GM23338 (cell line): ENCODE data around the gene TRIM71. TPM values are rescaled to one million over a fixed set of nuclear protein-coding genes. Genes with fewer than 3 reads are reported as not detected.

Experiments used
- ATAC-seq: fragments of 200-7000 bp; cut with Tn5 transposase; 3 replicates; pipeline ENCODE4 v1.9.1; 2020
- DNase-seq: peaks from one replicate; pipeline ENCODE4 v3.0.0-alpha.2; 2015; ENCODE audit warnings: low spot score
- H2AFZ ChIP-seq: fragments of 200-600 bp; sonication (generic); 2 replicates; pipeline ENCODE4 v1.8.0; 2016; ENCODE audit warnings: antibody characterized with exemption, mild to moderate bottlenecking, moderate library complexity
- H3F3A ChIP-seq: fragments of 200-600 bp; sonication (generic); replicated peaks from 2 replicates; pipeline ENCODE4 v1.8.0; 2017; ENCODE audit warnings: antibody characterized with exemption, mixed run types, low read depth
- H3K27ac ChIP-seq: fragments of 200-600 bp; sonication (generic); 2 replicates; pipeline ENCODE4 v1.6.1; 2016; ENCODE audit warnings: low read depth
- H3K27me3 ChIP-seq: fragments of 200-600 bp; sonication (generic); 2 replicates; pipeline ENCODE4 v1.8.0; 2016; ENCODE audit warnings: mild to moderate bottlenecking, mixed run types, moderate library complexity; ENCODE audit not compliant: insufficient read depth
- H3K36me3 ChIP-seq: fragments of 200-600 bp; sonication (generic); 2 replicates; pipeline ENCODE4 v1.8.0; 2016; ENCODE audit warnings: mild to moderate bottlenecking; ENCODE audit not compliant: insufficient read depth
- H3K4me1 ChIP-seq: fragments of 200-600 bp; sonication (generic); 2 replicates; pipeline ENCODE4 v1.8.0; 2016; ENCODE audit warnings: mild to moderate bottlenecking, moderate library complexity; ENCODE audit not compliant: insufficient read depth
- H3K4me2 ChIP-seq: fragments of 200-600 bp; sonication (generic); 2 replicates; pipeline ENCODE4 v1.7.1; 2017; ENCODE audit warnings: mixed run types
- H3K4me3 ChIP-seq: fragments of 200-600 bp; sonication (generic); 2 replicates; pipeline ENCODE4 v1.6.1; 2016; ENCODE audit warnings: mixed run types
- H3K79me2 ChIP-seq: fragments of 200-600 bp; sonication (generic); replicated peaks from 2 replicates; pipeline ENCODE4 v1.8.0; 2017; ENCODE audit warnings: mild to moderate bottlenecking; ENCODE audit not compliant: insufficient read depth
- H3K9me2 ChIP-seq: fragments of 200-600 bp; sonication (generic); 2 replicates; pipeline ENCODE4 v1.8.0; 2017; ENCODE audit not compliant: insufficient read depth
- H4K20me1 ChIP-seq: fragments of 200-600 bp; sonication (generic); replicated peaks from 2 replicates; pipeline ENCODE4 v1.8.0; 2017; ENCODE audit warnings: mild to moderate bottlenecking; ENCODE audit not compliant: insufficient read depth
- H3K27ac Mint-ChIP-seq: 2 replicates; pipeline ENCODE4 v1.8.0; 2020; ENCODE audit warnings: inconsistent platforms, mild to moderate bottlenecking, moderate library complexity, mixed read lengths
- H3K27me3 Mint-ChIP-seq: 3 replicates; pipeline ENCODE4 v1.8.0; 2022; ENCODE audit warnings: low read depth, mild to moderate bottlenecking, moderate library complexity, mixed read lengths, inconsistent platforms; ENCODE audit not compliant: insufficient read depth, poor library complexity
- H3K36me3 Mint-ChIP-seq: 3 replicates; pipeline ENCODE4 v1.8.0; 2021; ENCODE audit warnings: low read depth, mild to moderate bottlenecking, inconsistent platforms, moderate library complexity, mixed read lengths
- H3K4me1 Mint-ChIP-seq: 3 replicates; pipeline ENCODE4 v1.8.0; 2020; ENCODE audit warnings: mild to moderate bottlenecking, inconsistent platforms, mixed read lengths
- H3K4me3 Mint-ChIP-seq: 3 replicates; pipeline ENCODE4 v1.8.0; 2021; ENCODE audit warnings: moderate library complexity, mild to moderate bottlenecking, inconsistent platforms, mixed read lengths
- H3K9me3 Mint-ChIP-seq: 3 replicates; pipeline ENCODE4 v1.8.0; 2020; ENCODE audit warnings: moderate library complexity, mild to moderate bottlenecking, inconsistent platforms, mixed read lengths
- CREB1 ChIP-seq: fragments of 250-450 bp; sonication (Bioruptor Pico); IDR thresholded peaks from 2 replicates; pipeline ENCODE4 v1.5.0; 2020; ENCODE audit warnings: low read depth, mild to moderate bottlenecking, moderate library complexity
- NANOG ChIP-seq: IDR thresholded peaks from 2 replicates; pipeline ENCODE4 v1.6.1; 2016; ENCODE audit warnings: antibody characterized with exemption, borderline replicate concordance
- polyA plus RNA-seq: library from polyadenylated mRNA; unstranded; fragments of >200 nt; fragmentation: Nextera tagmentation; extraction: Ambion mirVana; gene quantifications from 2 replicates; pipeline ENCODE4 v1.2.1, GENCODE V29; 2016
- total RNA-seq: library from RNA; depleted of rRNA; stranded (reverse); fragments of >200 nt; shearing (Covaris generic); gene quantifications from 2 replicates; pipeline ENCODE4 v1.2.3, GENCODE V29; 2014
- TF ChIP-seq, protein P1 (sequence below): fragments of 250-450 bp; sonication (Bioruptor Pico); IDR thresholded peaks from 2 replicates; pipeline ENCODE4 v1.5.0; 2020; ENCODE audit warnings: mild to moderate bottlenecking, moderate library complexity
- TF ChIP-seq, protein P2 (sequence below): IDR thresholded peaks from one replicate; pipeline ENCODE4 v1.6.1; 2018; ENCODE audit warnings: antibody characterized with exemption; ENCODE audit not compliant: unreplicated experiment

Gene TRIM71
- total and polyA plus RNA-seq, 2 experiments from 2014 or later: 71.5 to 346 TPM

DNA sequence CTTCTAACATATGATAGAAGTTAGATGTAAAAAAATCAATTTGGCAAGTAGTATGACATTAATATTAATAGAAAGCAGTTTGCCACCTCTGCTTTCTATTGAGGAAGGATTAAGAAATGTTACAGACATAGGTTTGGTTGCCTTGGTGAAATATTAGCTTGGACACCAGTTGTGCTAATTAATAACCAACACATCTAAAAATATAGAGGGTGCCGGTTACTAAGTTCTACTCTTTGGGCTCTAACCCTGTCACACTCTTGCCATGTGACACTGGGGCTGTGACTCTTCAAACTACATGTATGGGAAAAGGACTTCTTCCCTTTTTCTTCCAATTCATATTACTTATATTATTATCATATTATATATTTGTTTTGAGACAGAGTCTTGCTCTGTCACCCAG lies 64.4 kb downstream of the TRIM71 start (continued):
- TF ChIP-seq, protein P1, sequence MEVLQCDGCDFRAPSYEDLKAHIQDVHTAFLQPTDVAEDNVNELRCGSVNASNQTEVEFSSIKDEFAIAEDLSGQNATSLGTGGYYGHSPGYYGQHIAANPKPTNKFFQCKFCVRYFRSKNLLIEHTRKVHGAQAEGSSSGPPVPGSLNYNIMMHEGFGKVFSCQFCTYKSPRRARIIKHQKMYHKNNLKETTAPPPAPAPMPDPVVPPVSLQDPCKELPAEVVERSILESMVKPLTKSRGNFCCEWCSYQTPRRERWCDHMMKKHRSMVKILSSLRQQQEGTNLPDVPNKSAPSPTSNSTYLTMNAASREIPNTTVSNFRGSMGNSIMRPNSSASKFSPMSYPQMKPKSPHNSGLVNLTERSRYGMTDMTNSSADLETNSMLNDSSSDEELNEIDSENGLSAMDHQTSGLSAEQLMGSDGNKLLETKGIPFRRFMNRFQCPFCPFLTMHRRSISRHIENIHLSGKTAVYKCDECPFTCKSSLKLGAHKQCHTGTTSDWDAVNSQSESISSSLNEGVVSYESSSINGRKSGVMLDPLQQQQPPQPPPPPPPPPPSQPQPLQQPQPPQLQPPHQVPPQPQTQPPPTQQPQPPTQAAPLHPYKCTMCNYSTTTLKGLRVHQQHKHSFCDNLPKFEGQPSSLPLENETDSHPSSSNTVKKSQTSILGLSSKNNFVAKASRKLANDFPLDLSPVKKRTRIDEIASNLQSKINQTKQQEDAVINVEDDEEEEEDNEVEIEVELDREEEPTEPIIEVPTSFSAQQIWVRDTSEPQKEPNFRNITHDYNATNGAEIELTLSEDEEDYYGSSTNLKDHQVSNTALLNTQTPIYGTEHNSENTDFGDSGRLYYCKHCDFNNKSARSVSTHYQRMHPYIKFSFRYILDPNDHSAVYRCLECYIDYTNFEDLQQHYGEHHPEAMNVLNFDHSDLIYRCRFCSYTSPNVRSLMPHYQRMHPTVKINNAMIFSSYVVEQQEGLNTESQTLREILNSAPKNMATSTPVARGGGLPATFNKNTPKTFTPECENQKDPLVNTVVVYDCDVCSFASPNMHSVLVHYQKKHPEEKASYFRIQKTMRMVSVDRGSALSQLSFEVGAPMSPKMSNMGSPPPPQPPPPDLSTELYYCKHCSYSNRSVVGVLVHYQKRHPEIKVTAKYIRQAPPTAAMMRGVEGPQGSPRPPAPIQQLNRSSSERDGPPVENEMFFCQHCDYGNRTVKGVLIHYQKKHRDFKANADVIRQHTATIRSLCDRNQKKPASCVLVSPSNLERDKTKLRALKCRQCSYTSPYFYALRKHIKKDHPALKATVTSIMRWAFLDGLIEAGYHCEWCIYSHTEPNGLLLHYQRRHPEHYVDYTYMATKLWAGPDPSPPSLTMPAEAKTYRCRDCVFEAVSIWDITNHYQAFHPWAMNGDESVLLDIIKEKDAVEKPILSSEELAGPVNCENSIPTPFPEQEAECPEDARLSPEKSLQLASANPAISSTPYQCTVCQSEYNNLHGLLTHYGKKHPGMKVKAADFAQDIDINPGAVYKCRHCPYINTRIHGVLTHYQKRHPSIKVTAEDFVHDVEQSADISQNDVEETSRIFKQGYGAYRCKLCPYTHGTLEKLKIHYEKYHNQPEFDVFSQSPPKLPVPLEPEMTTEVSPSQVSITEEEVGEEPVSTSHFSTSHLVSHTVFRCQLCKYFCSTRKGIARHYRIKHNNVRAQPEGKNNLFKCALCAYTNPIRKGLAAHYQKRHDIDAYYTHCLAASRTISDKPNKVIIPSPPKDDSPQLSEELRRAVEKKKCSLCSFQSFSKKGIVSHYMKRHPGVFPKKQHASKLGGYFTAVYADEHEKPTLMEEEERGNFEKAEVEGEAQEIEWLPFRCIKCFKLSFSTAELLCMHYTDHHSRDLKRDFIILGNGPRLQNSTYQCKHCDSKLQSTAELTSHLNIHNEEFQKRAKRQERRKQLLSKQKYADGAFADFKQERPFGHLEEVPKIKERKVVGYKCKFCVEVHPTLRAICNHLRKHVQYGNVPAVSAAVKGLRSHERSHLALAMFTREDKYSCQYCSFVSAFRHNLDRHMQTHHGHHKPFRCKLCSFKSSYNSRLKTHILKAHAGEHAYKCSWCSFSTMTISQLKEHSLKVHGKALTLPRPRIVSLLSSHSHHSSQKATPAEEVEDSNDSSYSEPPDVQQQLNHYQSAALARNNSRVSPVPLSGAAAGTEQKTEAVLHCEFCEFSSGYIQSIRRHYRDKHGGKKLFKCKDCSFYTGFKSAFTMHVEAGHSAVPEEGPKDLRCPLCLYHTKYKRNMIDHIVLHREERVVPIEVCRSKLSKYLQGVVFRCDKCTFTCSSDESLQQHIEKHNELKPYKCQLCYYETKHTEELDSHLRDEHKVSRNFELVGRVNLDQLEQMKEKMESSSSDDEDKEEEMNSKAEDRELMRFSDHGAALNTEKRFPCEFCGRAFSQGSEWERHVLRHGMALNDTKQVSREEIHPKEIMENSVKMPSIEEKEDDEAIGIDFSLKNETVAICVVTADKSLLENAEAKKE: no peak
- TF ChIP-seq CREB1 (CRISPR knock-in tag): no peak
- TF ChIP-seq, protein P2, sequence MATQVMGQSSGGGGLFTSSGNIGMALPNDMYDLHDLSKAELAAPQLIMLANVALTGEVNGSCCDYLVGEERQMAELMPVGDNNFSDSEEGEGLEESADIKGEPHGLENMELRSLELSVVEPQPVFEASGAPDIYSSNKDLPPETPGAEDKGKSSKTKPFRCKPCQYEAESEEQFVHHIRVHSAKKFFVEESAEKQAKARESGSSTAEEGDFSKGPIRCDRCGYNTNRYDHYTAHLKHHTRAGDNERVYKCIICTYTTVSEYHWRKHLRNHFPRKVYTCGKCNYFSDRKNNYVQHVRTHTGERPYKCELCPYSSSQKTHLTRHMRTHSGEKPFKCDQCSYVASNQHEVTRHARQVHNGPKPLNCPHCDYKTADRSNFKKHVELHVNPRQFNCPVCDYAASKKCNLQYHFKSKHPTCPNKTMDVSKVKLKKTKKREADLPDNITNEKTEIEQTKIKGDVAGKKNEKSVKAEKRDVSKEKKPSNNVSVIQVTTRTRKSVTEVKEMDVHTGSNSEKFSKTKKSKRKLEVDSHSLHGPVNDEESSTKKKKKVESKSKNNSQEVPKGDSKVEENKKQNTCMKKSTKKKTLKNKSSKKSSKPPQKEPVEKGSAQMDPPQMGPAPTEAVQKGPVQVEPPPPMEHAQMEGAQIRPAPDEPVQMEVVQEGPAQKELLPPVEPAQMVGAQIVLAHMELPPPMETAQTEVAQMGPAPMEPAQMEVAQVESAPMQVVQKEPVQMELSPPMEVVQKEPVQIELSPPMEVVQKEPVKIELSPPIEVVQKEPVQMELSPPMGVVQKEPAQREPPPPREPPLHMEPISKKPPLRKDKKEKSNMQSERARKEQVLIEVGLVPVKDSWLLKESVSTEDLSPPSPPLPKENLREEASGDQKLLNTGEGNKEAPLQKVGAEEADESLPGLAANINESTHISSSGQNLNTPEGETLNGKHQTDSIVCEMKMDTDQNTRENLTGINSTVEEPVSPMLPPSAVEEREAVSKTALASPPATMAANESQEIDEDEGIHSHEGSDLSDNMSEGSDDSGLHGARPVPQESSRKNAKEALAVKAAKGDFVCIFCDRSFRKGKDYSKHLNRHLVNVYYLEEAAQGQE: no peak

DNA sequence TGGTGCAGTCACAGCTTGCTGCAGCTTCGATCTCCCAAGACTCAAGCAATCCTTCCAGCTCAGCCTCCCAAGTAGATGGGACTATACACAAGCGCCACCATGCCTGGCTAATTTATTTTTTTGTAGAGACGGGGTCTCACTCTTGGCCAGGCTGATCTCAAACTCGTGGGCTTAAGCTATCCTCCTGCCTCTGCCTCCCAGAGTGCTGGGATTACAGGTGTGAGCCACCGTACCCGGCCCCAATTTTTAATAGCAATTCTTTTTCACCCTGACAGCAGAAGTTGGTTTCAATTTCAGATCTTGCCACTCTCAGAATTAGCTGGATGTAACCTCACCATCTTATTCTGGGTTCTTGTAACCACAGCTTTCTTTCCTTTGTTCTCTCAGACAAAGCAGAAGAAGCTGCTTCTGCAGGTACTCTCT lies 64.8 kb downstream of the TRIM71 start:
- H3K4me1 ChIP-seq: peaks cover 52% of the 10 kb centered on the region
- Mint-ChIP-seq H3K27me3 (peaks cover 32% of the 10 kb centered on the region), H3K4me3 (no peak overlapping the region), H3K36me3 (peaks cover 89% of the 10 kb centered on the region), H3K9me3 (no peaks in the 10 kb centered on the region), H3K27ac (peak overlapping the region; percentile 57; the same call in 1 of the 2 replicates), H3K4me1 (peaks cover 80% of the 10 kb centered on the region)
- no peak for DNase-seq
- H4K20me1 ChIP-seq: peaks cover 97% of the 10 kb centered on the region
- H3K4me3 ChIP-seq: no peak overlapping the region
- no peaks in the 10 kb centered on the region for H3K9me2 ChIP-seq
- no peak for ATAC-seq
- H3K79me2 ChIP-seq: peaks cover 100% of the 10 kb centered on the region
- H3K27ac ChIP-seq: peak overlapping the region; percentile 42; the same call in 1 of the 2 replicates
- no peaks in the 10 kb centered on the region for H3K27me3 ChIP-seq
- H2AFZ ChIP-seq: no peak overlapping the region
- peaks cover 39% of the 10 kb centered on the region for H3K36me3 ChIP-seq
- H3F3A ChIP-seq: peaks cover 53% of the 10 kb centered on the region
- H3K4me2 ChIP-seq: no peak overlapping the region
- no peak for TF ChIP-seq NANOG
- TF ChIP-seq, protein P1: no peak
- TF ChIP-seq CREB1 (CRISPR knock-in tag): no peak
